Suprapubic skin (tissue), 4 donors: ENCODE results near the gene ZNF81. TPM values are rescaled to one million over a fixed set of nuclear protein-coding genes. Genes with fewer than 3 reads are reported as not detected.

ENCODE experiments used
- DNase-seq, 2 donors: peaks; one replicate each; pipeline ENCODE4 v3.0.0-alpha.2; 2019; ENCODE audit warnings: low spot score in 2 of 2
- H3K27ac ChIP-seq: fragments of 200-600 bp; sonication (generic); one replicate; pipeline ENCODE4 v1.5.1; 2019
- H3K27me3 ChIP-seq: fragments of 200-600 bp; sonication (generic); one replicate; pipeline ENCODE4 v1.5.1; 2019
- H3K36me3 ChIP-seq: fragments of 200-600 bp; sonication (generic); one replicate; pipeline ENCODE4 v1.5.1; 2019
- H3K4me1 ChIP-seq: fragments of 200-600 bp; sonication (generic); one replicate; pipeline ENCODE4 v1.5.1; 2019
- H3K4me3 ChIP-seq: fragments of 200-600 bp; sonication (generic); one replicate; pipeline ENCODE4 v1.5.1; 2019; ENCODE audit warnings: mild to moderate bottlenecking
- H3K9me3 ChIP-seq: fragments of 200-600 bp; sonication (generic); one replicate; pipeline ENCODE4 v1.5.1; 2019
- EP300 ChIP-seq: sonication (generic); formaldehyde crosslinking; IDR thresholded peaks from one replicate; pipeline ENCODE4 v1.6.1; 2017; ENCODE audit warnings: antibody characterized with exemption
- POLR2A ChIP-seq, 2 donors: fragments of 450-650 bp; IDR thresholded peaks; one replicate each; pipeline ENCODE4 v1.6.1; 2017; ENCODE audit warnings: antibody characterized with exemption in 2 of 2, mild to moderate bottlenecking in 2 of 2, moderate library complexity in 2 of 2
- POLR2AphosphoS5 ChIP-seq, 3 donors: sonication (generic); formaldehyde crosslinking; IDR thresholded peaks; one replicate each; pipeline ENCODE4 v1.6.1; 2017; ENCODE audit warnings: antibody characterized with exemption in 3 of 3
- WGBS: methylation state at CpG from one replicate; pipeline ENCODE4 v1.1.5; 2018; 5-methylcytosine and 5-hydroxymethylcytosine counted together
- total RNA-seq, 4 donors: library from RNA; depleted of rRNA; stranded (reverse); fragments of >200 nt; gene quantifications; one replicate each; pipeline ENCODE4 v1.1.0, GENCODE V29; 2016
- TF ChIP-seq, protein P1 (sequence below), 2 donors: fragments of 200-600 bp in 1 of 2; fragments of 450-650 bp in 1 of 2; sonication (generic) in 1 of 2; IDR thresholded peaks; one replicate each; pipeline ENCODE4 v1.5.1; 2016 to 2019; ENCODE audit warnings: antibody characterized with exemption in 2 of 2, mild to moderate bottlenecking in 1 of 2, moderate library complexity in 1 of 2

ZNF81 gene
- total RNA-seq, 4 donors from 2014 or later = 4.6 to 10.6 (median 6.9) TPM

DNA sequence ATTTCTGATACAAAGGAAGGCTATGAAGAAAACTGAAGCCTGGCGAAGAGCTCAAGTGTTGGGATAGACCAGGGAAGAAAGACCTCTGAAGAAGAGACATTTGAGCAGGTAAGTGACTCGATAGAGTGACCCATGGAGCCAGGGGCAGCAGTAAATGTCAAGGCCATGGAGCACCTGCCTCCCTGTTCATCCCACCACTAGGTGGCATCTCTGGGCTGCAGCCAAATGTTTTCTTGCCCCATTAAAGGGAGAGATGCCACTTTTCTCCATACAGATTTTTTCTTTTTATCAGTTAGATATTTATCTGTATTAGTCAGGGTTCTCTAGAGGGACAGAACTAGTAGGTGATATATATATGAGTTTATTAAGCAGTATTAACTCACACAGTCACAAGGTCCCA is 4.9 kb upstream of the ZNF81 start:
- no peak overlapping the region for H3K27ac ChIP-seq
- TF ChIP-seq, protein P1, sequence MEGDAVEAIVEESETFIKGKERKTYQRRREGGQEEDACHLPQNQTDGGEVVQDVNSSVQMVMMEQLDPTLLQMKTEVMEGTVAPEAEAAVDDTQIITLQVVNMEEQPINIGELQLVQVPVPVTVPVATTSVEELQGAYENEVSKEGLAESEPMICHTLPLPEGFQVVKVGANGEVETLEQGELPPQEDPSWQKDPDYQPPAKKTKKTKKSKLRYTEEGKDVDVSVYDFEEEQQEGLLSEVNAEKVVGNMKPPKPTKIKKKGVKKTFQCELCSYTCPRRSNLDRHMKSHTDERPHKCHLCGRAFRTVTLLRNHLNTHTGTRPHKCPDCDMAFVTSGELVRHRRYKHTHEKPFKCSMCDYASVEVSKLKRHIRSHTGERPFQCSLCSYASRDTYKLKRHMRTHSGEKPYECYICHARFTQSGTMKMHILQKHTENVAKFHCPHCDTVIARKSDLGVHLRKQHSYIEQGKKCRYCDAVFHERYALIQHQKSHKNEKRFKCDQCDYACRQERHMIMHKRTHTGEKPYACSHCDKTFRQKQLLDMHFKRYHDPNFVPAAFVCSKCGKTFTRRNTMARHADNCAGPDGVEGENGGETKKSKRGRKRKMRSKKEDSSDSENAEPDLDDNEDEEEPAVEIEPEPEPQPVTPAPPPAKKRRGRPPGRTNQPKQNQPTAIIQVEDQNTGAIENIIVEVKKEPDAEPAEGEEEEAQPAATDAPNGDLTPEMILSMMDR (IDR thresholded peaks at IDR 0.05) = peak; percentile 26 to 42
- no peak for TF ChIP-seq POLR2A (IDR thresholded peaks at IDR 0.05)
- no peaks in the 10 kb centered on the region for H3K27me3 ChIP-seq
- no peaks in the 10 kb centered on the region for H3K4me1 ChIP-seq
- no peaks in the 10 kb centered on the region for H3K36me3 ChIP-seq
- 43% methylated on average over 2 of the region's 2 CpGs for WGBS
- peak in 1 of 2 donors; percentile 59 for DNase-seq
- H3K4me3 ChIP-seq = no peak overlapping the region
- H3K9me3 ChIP-seq = no peaks in the 10 kb centered on the region

DNA sequence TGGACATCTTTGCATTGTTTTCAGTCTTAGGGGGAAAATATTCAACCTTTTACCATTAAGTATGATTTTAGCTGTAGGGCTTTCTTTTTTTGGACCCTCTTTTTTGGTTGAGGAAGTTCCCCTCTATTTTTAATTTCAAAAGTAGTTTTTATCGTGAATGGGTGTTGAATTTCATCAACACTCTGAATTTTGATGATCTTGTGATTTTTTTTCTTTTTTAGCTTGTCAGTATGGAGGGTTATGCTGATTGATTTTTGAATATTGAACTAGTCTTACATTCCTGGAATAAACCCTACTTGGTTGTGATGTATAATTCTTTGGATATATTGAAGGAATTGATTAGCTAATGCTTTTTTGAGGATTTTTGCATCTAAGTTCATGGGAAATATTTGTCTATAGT is 1.7 kb downstream of the ZNF81 start:
- 33% methylated on average over 1 of the region's 1 CpG for WGBS
- Histone ChIP-seq H3K4me1 (no peaks in the 10 kb centered on the region), H3K9me3 (no peaks in the 10 kb centered on the region), H3K27me3 (no peaks in the 10 kb centered on the region), H3K36me3 (no peaks in the 10 kb centered on the region), H3K27ac (no peak overlapping the region), H3K4me3 (no peak overlapping the region)
- TF ChIP-seq, protein P1 (IDR thresholded peaks at IDR 0.05) = no peak
- TF ChIP-seq EP300 = no peak
- no peak for TF ChIP-seq POLR2A (IDR thresholded peaks at IDR 0.05)
- TF ChIP-seq POLR2AphosphoS5 (IDR thresholded peaks at IDR 0.05) = no peak
- DNase-seq = no peak

DNA sequence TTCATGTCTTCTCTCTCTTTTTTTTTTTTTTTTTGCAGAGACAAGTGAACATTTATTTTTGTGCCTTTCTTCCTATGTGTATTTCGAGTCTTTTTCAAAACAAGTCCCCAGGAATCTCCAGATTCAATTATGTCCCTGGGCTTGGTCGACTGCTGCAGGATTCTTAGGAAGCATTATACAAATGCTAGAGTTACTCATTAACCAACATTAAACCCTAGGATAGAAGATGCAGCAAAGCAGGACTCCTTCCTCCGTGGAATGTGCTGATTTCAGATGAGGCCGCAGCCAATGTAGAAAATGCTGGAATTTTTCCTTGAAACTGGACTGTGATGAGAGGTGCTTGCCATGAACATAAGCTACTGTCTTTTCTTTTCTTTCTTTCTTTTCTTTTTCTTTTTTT is 3.4 kb downstream of the ZNF81 start:
- 76% methylated on average over 4 of the region's 4 CpGs for WGBS
- TF ChIP-seq POLR2A (IDR thresholded peaks at IDR 0.05) = no peak
- TF ChIP-seq EP300 = no peak
- no peak for TF ChIP-seq POLR2AphosphoS5 (IDR thresholded peaks at IDR 0.05)
- TF ChIP-seq, protein P1 (IDR thresholded peaks at IDR 0.05) = no peak
- Histone ChIP-seq H3K27ac (no peak overlapping the region), H3K9me3 (no peaks in the 10 kb centered on the region), H3K4me1 (no peaks in the 10 kb centered on the region), H3K36me3 (no peaks in the 10 kb centered on the region), H3K27me3 (no peaks in the 10 kb centered on the region), H3K4me3 (no peak overlapping the region)
- DNase-seq = no peak

DNA sequence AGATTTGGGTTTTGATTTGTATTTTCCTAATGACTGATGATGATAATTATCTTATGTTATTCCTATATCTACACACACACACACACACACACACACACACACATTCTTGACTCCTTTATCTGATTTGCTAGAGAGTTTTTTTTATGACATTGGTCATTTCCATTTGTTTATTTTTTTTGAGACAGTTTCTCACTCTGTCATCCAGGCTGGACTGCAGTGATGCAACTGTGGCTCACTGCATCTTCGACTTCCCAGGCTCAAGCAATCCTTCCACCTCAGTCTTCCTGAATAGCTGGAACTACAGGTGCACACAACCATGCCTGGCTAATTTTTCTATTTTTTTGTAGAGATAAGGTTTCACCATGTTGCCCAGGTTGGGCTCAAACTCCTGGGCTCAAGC is 6.7 kb downstream of the ZNF81 start:
- H3K27ac ChIP-seq = no peak overlapping the region
- no peaks in the 10 kb centered on the region for H3K4me1 ChIP-seq
- DNase-seq = no peak
- peaks cover 9% of the 10 kb centered on the region for H3K36me3 ChIP-seq
- no peak overlapping the region for H3K4me3 ChIP-seq
- H3K27me3 ChIP-seq = no peaks in the 10 kb centered on the region
- H3K9me3 ChIP-seq = no peaks in the 10 kb centered on the region
- 56% methylated on average over 1 of the region's 1 CpG for WGBS
- TF ChIP-seq EP300 = no peak
- TF ChIP-seq, protein P1 (IDR thresholded peaks at IDR 0.05) = no peak
- no peak for TF ChIP-seq POLR2A (IDR thresholded peaks at IDR 0.05)
- TF ChIP-seq POLR2AphosphoS5 (IDR thresholded peaks at IDR 0.05) = no peak

DNA sequence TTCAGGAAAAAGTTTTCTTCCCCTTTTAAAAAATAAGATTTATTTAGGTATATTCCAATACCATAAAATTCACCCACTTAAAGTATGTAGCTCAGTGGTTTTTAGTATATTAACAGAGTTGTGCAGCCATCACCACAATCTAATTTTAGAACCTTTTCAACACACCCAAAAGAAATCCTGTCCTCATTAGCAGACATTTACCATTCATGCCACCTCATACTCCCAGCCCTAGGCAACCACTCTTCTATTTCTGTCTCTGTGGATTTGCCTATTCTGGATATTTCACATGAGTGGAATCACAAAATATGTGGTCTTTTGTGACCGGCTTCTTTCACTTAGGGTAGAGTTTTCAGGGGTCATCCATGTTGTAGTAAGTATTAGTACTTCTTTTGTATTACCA is 7.4 kb downstream of the ZNF81 start:
- Histone ChIP-seq H3K27ac (no peak overlapping the region), H3K4me1 (no peaks in the 10 kb centered on the region), H3K9me3 (no peaks in the 10 kb centered on the region), H3K27me3 (no peaks in the 10 kb centered on the region), H3K36me3 (peaks cover 9% of the 10 kb centered on the region), H3K4me3 (no peak overlapping the region)
- no peak for TF ChIP-seq EP300
- TF ChIP-seq, protein P1 (IDR thresholded peaks at IDR 0.05) = no peak
- no peak for TF ChIP-seq POLR2A (IDR thresholded peaks at IDR 0.05)
- no peak for TF ChIP-seq POLR2AphosphoS5 (IDR thresholded peaks at IDR 0.05)
- no peak for DNase-seq
- 95% methylated on average over 1 of the region's 1 CpG for WGBS
